GM13977 (cell line): ENCODE results near the gene GPRC5D.

ENCODE experiments used
- DNase-seq: peaks from one replicate; pipeline ENCODE4 v3.0.0; 2012; ENCODE audit warnings: low spot score
- CTCF ChIP-seq: IDR thresholded peaks from 2 replicates; pipeline ENCODE4 v1.5.1; 2012; ENCODE audit warnings: mild to moderate bottlenecking, control low read depth; ENCODE audit not compliant: insufficient read depth; ENCODE audit errors: extremely low read depth, missing control alignments
- in situ Hi-C: fragments of 300-500 bp; cut with MboI; formaldehyde crosslinking; loops from one replicate; pipeline ENCODE4 v1.12.0; 2022; ENCODE audit warnings: low sequenced_read_pairs, low pct_unique_long_range_greater_than_20kb, mixed read lengths, inconsistent platforms; ENCODE audit not compliant: unreplicated experiment

The GPRC5D gene

GRCh38 chr12:12998248-12998647, 46.3 kb upstream of the GPRC5D start:
- no peak for TF ChIP-seq CTCF
- no peak for DNase-seq
- in situ Hi-C loops: no loop called here

GRCh38 chr12:12997734-12998133, 45.8 kb upstream of the GPRC5D start:
- TF ChIP-seq CTCF: no peak
- in situ Hi-C loops: no loop called here
- no peak for DNase-seq

GRCh38 chr12:12997156-12997555, 45.2 kb upstream of the GPRC5D start:
- no peak for TF ChIP-seq CTCF
- DNase-seq: no peak
- in situ Hi-C loops: no loop called here

GRCh38 chr12:12996209-12996608, 44.2 kb upstream of the GPRC5D start:
- in situ Hi-C loops: no loop called here
- no peak for TF ChIP-seq CTCF
- no peak for DNase-seq

GRCh38 chr12:12995088-12995487, 43.1 kb upstream of the GPRC5D start:
- in situ Hi-C loops: no loop called here
- DNase-seq: no peak
- no peak for TF ChIP-seq CTCF

- no peak for TF ChIP-seq CTCF
- DNase-seq: no peak
- in situ Hi-C loops: no loop called here
Measured at GRCh38 chr12:12993367-12993766, 41.4 kb upstream of the GPRC5D start.

GRCh38 chr12:12992418-12993130, 40.6 kb upstream of the GPRC5D start:
- no peak for TF ChIP-seq CTCF
- no peak for DNase-seq
- in situ Hi-C loops: no loop called here
